HEK293 (cell line): ENCODE data around the gene TXNDC9.
"Not testable (repeated sequence)": the region's sequence is repeated elsewhere in the genome, so short reads cannot be mapped to it uniquely, and the experiment has no call there.

Experiments used
- CTCF ChIA-PET: fragments of 350-600 bp; formaldehyde crosslinking; extraction: SDS; loops from one replicate; lab custom pipeline; 2021; ENCODE audit warnings: antibody characterized with exemption; lab: Yijun Ruan, JAX
- POLR2A ChIA-PET: fragments of 300-600 bp; formaldehyde crosslinking; extraction: SDS; loops from one replicate; lab custom pipeline; 2020; ENCODE audit warnings: antibody characterized with exemption, inconsistent platforms; lab: Yijun Ruan, JAX
- H3K27ac ChIP-seq: fragments of 200-500 bp; sonication (Bioruptor generic); 2 replicates; pipeline ENCODE4 v1.5.1; 2014; ENCODE audit warnings: low read depth, low read length, control low read depth, inconsistent platforms; ENCODE audit errors: extremely low read depth
- H3K36me3 ChIP-seq, 2 experiments: fragments of 200-500 bp in 1 of 2; sonication (Bioruptor generic) in 1 of 2; 1 replicate in 1 of 2; 2 replicates in 1 of 2; pipeline ENCODE4 v1.5.1; 2014 to 2017; ENCODE audit warnings: inconsistent platforms in 2 of 2, low read length in 2 of 2; ENCODE audit not compliant: control insufficient read depth in 2 of 2, insufficient read depth in 1 of 2
- H3K4me1 ChIP-seq: fragments of 200-500 bp; sonication (Bioruptor generic); 2 replicates; pipeline ENCODE4 v1.5.1; 2014; ENCODE audit warnings: mild to moderate bottlenecking, low read length, inconsistent platforms; ENCODE audit not compliant: control insufficient read depth, insufficient read depth
- H3K4me3 ChIP-seq: 2 replicates; pipeline ENCODE4 v1.5.1; 2011; ENCODE audit warnings: low read depth, mild to moderate bottlenecking, control low read depth, low read length, moderate library complexity
- H3K9me3 ChIP-seq: fragments of 200-500 bp; sonication (Bioruptor generic); 2 replicates; pipeline ENCODE4 v1.5.1; 2014; ENCODE audit warnings: low read depth, low read length, inconsistent platforms; ENCODE audit not compliant: control insufficient read depth, insufficient read depth
- ELK4 ChIP-seq: IDR thresholded peaks from 2 replicates; pipeline ENCODE4 v1.6.1; 2011; ENCODE audit warnings: mild to moderate bottlenecking, low read depth, low read length, borderline replicate concordance
- REST ChIP-seq: fragments of 450-650 bp; formaldehyde crosslinking; IDR thresholded peaks from 2 replicates; pipeline ENCODE4 v1.5.1; 2016; ENCODE audit warnings: missing biosample characterization, missing genetic modification characterization
- TRIM28 ChIP-seq: IDR thresholded peaks from 2 replicates; pipeline ENCODE4 v1.6.1; 2011; ENCODE audit warnings: low read length, control low read depth, borderline replicate concordance
- ZBTB48 ChIP-seq: fragments of 450-650 bp; formaldehyde crosslinking; IDR thresholded peaks from 2 replicates; pipeline ENCODE4 v1.5.1; 2016; ENCODE audit warnings: missing biosample characterization, missing genetic modification characterization
- ZNF112 ChIP-seq: fragments of 450-650 bp; formaldehyde crosslinking; IDR thresholded peaks from 2 replicates; pipeline ENCODE4 v1.5.0; 2017; ENCODE audit warnings: missing biosample characterization, missing genetic modification characterization
- ZNF148 ChIP-seq: fragments of 450-650 bp; formaldehyde crosslinking; IDR thresholded peaks from 2 replicates; pipeline ENCODE4 v1.5.0; 2017; ENCODE audit warnings: missing biosample characterization, missing genetic modification characterization, borderline replicate concordance
- ZNF202 ChIP-seq: fragments of 450-650 bp; formaldehyde crosslinking; IDR thresholded peaks from 2 replicates; pipeline ENCODE4 v1.5.1; 2016; ENCODE audit warnings: missing biosample characterization, missing genetic modification characterization, borderline replicate concordance
- ZNF558 ChIP-seq: fragments of 450-650 bp; formaldehyde crosslinking; IDR thresholded peaks from 2 replicates; pipeline ENCODE4 v1.5.1; 2016; ENCODE audit warnings: missing biosample characterization, missing genetic modification characterization
- ZNF654 ChIP-seq: fragments of 450-650 bp; formaldehyde crosslinking; IDR thresholded peaks from 2 replicates; pipeline ENCODE4 v1.5.1; 2016; ENCODE audit warnings: low read depth, missing biosample characterization, missing genetic modification characterization
- ZNF670 ChIP-seq: fragments of 450-650 bp; formaldehyde crosslinking; IDR thresholded peaks from 2 replicates; pipeline ENCODE4 v1.5.1; 2016; ENCODE audit warnings: missing biosample characterization, missing genetic modification characterization, low read depth
- ZNF792 ChIP-seq: fragments of 450-650 bp; formaldehyde crosslinking; IDR thresholded peaks from 2 replicates; pipeline ENCODE4 v1.5.1; 2016; ENCODE audit warnings: missing biosample characterization, missing genetic modification characterization

TXNDC9 gene

GRCh38 chr2:99317161-99317872 is 18.8 kb downstream of the TXNDC9 start (continued):
- TF ChIP-seq ZNF112 (tag by site-specific recombination) (no peak), ZNF670 (tag by site-specific recombination) (no peak)

- peaks cover 0 to 15% of the 10 kb centered on the region in 2 experiments; a peak in 2 of 3 replicates for H3K36me3 ChIP-seq
- H3K27ac ChIP-seq, H3K4me3 ChIP-seq, H3K4me1 ChIP-seq, H3K9me3 ChIP-seq, POLR2A ChIA-PET, CTCF ChIA-PET: not testable (repeated sequence)
Measured at GRCh38 chr2:99301097-99301496, 35.0 kb downstream of the TXNDC9 start, which contains the start of gene LYG1. TSS of gene LYG1 (minus strand) at chr2:99301197. CDS start at chr2:99295670, 5,527 bp downstream.

- CTCF ChIA-PET = no interaction called here
Measured at GRCh38 chr2:99299580-99299979, 36.6 kb downstream of the TXNDC9 start.

More at GRCh38 chr2:99299580-99299979, 36.6 kb downstream of the TXNDC9 start:
- H3K9me3 ChIP-seq = no peaks in the 10 kb centered on the region
- no peak for TF ChIP-seq ZNF654 (tag by site-specific recombination)
- no peak for TF ChIP-seq ZNF558 (tag by site-specific recombination)
- no peak for TF ChIP-seq ELK4
- no peak for TF ChIP-seq ZNF202 (tag by site-specific recombination)
- no peak for TF ChIP-seq ZNF792 (tag by site-specific recombination)
- TF ChIP-seq REST (tag by site-specific recombination) = no peak
- TF ChIP-seq ZNF148 (tag by site-specific recombination) = no peak
- no peak for TF ChIP-seq ZBTB48
- no peak for TF ChIP-seq TRIM28
- POLR2A ChIA-PET = no interaction called here
- H3K27ac ChIP-seq = no peak overlapping the region
- H3K4me1 ChIP-seq = no peaks in the 10 kb centered on the region
- peaks cover 0 to 13% of the 10 kb centered on the region in 2 experiments; a peak in 2 of 3 replicates for H3K36me3 ChIP-seq
- H3K4me3 ChIP-seq = no peak overlapping the region
